Measurements from ENCODE around the gene GSK3B.

GSK3B gene

GRCh38 chr3:119794401-119794800 lies 299.8 kb downstream of the GSK3B start:
- 91 to 98% methylated on average over 2 of the region's 2 CpGs for WGBS, 2 experiments
- H3K4me3 ChIP-seq (ENCODE audit: insufficient read depth, low read depth, low read length), result no peak overlapping the region
- H3K4me1 ChIP-seq (ENCODE audit: control insufficient read depth, insufficient read depth, low read length), result peaks cover 14% of the 10 kb centered on the region
- H3K9me3 ChIP-seq (ENCODE audit: control insufficient read depth, low read length), result no peaks in the 10 kb centered on the region
- no peak overlapping the region for H3K27ac ChIP-seq (ENCODE audit: insufficient read depth, low read depth, low read length, poor library complexity, severe bottlenecking)
- H3K36me3 ChIP-seq (ENCODE audit: control insufficient read depth, insufficient read depth, low read length), result no peaks in the 10 kb centered on the region
- H3K27me3 ChIP-seq (ENCODE audit: control insufficient read depth, insufficient read depth, low read length, poor library complexity, severe bottlenecking), result no peaks in the 10 kb centered on the region

- WGBS, 2 experiments, result 96 to 97% methylated on average over 8 of the region's 8 CpGs
- no peak overlapping the region for H3K27ac ChIP-seq (ENCODE audit: insufficient read depth, low read depth, low read length, poor library complexity, severe bottlenecking)
- H3K4me3 ChIP-seq (ENCODE audit: insufficient read depth, low read depth, low read length), result no peak overlapping the region
- no peaks in the 10 kb centered on the region for H3K27me3 ChIP-seq (ENCODE audit: control insufficient read depth, insufficient read depth, low read length, poor library complexity, severe bottlenecking)
- peaks cover 14% of the 10 kb centered on the region for H3K4me1 ChIP-seq (ENCODE audit: control insufficient read depth, insufficient read depth, low read length)
- H3K9me3 ChIP-seq (ENCODE audit: control insufficient read depth, low read length), result no peaks in the 10 kb centered on the region
- no peaks in the 10 kb centered on the region for H3K36me3 ChIP-seq (ENCODE audit: control insufficient read depth, insufficient read depth, low read length)
These were observed 302.0 kb downstream of the GSK3B start for GRCh38 chr3:119792270-119792669.

GRCh38 chr3:119790369-119790768 lies 303.9 kb downstream of the GSK3B start:
- Histone ChIP-seq H3K9me3 (ENCODE audit: control insufficient read depth, low read length) (no peaks in the 10 kb centered on the region), H3K27ac (ENCODE audit: insufficient read depth, low read depth, low read length, poor library complexity, severe bottlenecking) (no peak overlapping the region), H3K4me3 (ENCODE audit: insufficient read depth, low read depth, low read length) (no peak overlapping the region), H3K27me3 (ENCODE audit: control insufficient read depth, insufficient read depth, low read length, poor library complexity, severe bottlenecking) (no peaks in the 10 kb centered on the region), H3K36me3 (ENCODE audit: control insufficient read depth, insufficient read depth, low read length) (no peaks in the 10 kb centered on the region), H3K4me1 (ENCODE audit: control insufficient read depth, insufficient read depth, low read length) (peaks cover 1% of the 10 kb centered on the region)
- WGBS, 2 experiments, result 98 to 100% methylated on average over 2 to 3 of the region's 3 CpGs

DNA sequence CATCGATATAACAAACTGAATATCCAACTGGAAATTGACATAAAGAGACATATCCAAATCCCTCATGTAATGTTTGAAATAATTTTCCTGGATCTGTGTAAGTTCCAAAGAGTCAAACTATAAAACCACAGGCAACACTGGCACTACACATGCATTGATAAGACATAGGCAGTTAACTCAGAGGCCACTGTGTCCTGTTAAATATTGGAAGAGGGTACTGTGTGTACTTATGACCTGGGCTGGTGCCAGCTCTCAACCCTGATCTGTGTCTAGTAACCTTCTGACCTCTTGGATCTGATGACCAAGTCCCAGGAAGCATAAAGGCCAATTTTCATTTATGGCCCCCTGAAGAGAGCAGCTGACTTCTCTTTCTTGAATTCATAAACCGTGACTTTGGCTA lies 307.8 kb downstream of the GSK3B start:
- H3K27me3 ChIP-seq (ENCODE audit: control insufficient read depth, insufficient read depth, low read length, poor library complexity, severe bottlenecking), result no peaks in the 10 kb centered on the region
- H3K27ac ChIP-seq (ENCODE audit: insufficient read depth, low read depth, low read length, poor library complexity, severe bottlenecking), result no peak overlapping the region
- H3K36me3 ChIP-seq (ENCODE audit: control insufficient read depth, insufficient read depth, low read length), result no peaks in the 10 kb centered on the region
- no peak overlapping the region for H3K4me3 ChIP-seq (ENCODE audit: insufficient read depth, low read depth, low read length)
- H3K4me1 ChIP-seq (ENCODE audit: control insufficient read depth, insufficient read depth, low read length), result no peaks in the 10 kb centered on the region
- WGBS, 2 experiments, result 89 to 100% methylated on average over 2 of the region's 2 CpGs
- H3K9me3 ChIP-seq (ENCODE audit: control insufficient read depth, low read length), result no peaks in the 10 kb centered on the region

GRCh38 chr3:119783883-119784282 lies 310.4 kb downstream of the GSK3B start:
- no peak overlapping the region for H3K27ac ChIP-seq (ENCODE audit: insufficient read depth, low read depth, low read length, poor library complexity, severe bottlenecking)
- H3K36me3 ChIP-seq (ENCODE audit: control insufficient read depth, insufficient read depth, low read length), result no peaks in the 10 kb centered on the region
- H3K27me3 ChIP-seq (ENCODE audit: control insufficient read depth, insufficient read depth, low read length, poor library complexity, severe bottlenecking), result no peaks in the 10 kb centered on the region
- no peaks in the 10 kb centered on the region for H3K4me1 ChIP-seq (ENCODE audit: control insufficient read depth, insufficient read depth, low read length)
- 79 to 81% methylated on average over 7 of the region's 7 CpGs for WGBS, 2 experiments
- no peak overlapping the region for H3K4me3 ChIP-seq (ENCODE audit: insufficient read depth, low read depth, low read length)
- H3K9me3 ChIP-seq (ENCODE audit: control insufficient read depth, low read length), result no peaks in the 10 kb centered on the region

DNA sequence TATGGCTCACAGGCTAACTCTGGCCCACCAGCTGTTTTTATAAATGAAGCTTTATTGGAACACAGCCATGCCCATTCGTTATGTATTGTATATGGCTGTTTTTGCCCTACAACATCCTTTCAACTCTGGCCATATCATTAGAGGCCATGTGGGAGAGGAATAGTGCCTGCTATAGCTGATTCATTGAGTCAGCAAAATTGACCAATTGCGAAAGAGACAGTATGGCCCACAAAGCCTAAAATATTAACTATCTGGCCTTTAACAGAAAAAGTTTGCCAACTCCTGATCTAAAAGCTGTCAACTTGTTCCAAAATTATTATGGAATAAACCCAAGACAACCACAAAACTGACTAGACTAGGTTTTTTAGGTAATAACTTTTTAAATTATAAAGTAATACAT lies 311.0 kb downstream of the GSK3B start:
- WGBS, 2 experiments, result 89 to 91% methylated on average over 2 of the region's 2 CpGs
- no peaks in the 10 kb centered on the region for H3K4me1 ChIP-seq (ENCODE audit: control insufficient read depth, insufficient read depth, low read length)
- H3K27me3 ChIP-seq (ENCODE audit: control insufficient read depth, insufficient read depth, low read length, poor library complexity, severe bottlenecking), result no peaks in the 10 kb centered on the region
- H3K36me3 ChIP-seq (ENCODE audit: control insufficient read depth, insufficient read depth, low read length), result no peaks in the 10 kb centered on the region
- no peaks in the 10 kb centered on the region for H3K9me3 ChIP-seq (ENCODE audit: control insufficient read depth, low read length)
- H3K27ac ChIP-seq (ENCODE audit: insufficient read depth, low read depth, low read length, poor library complexity, severe bottlenecking), result no peak overlapping the region
- no peak overlapping the region for H3K4me3 ChIP-seq (ENCODE audit: insufficient read depth, low read depth, low read length)

DNA sequence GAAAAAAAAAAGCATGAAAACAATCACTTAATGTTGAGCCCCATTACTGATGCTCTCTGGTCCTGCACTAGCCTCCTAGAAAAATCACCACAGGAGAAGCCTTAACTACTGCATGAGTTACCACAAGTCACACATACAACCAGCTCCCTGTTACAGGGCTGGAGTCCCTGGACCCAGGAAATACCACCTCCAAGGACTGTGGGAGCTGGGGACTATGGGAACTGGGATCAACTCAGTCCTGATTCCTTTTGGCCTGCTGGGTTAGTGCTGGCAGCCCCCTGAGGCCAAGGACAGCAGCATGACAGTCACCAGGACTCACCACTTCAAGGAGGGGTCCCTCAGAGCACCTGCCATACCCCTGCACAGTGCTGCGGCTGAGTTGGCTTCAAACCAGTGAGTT lies 311.8 kb downstream of the GSK3B start:
- Histone ChIP-seq H3K36me3 (ENCODE audit: control insufficient read depth, insufficient read depth, low read length) (no peaks in the 10 kb centered on the region), H3K4me3 (ENCODE audit: insufficient read depth, low read depth, low read length) (no peak overlapping the region), H3K27me3 (ENCODE audit: control insufficient read depth, insufficient read depth, low read length, poor library complexity, severe bottlenecking) (no peaks in the 10 kb centered on the region), H3K27ac (ENCODE audit: insufficient read depth, low read depth, low read length, poor library complexity, severe bottlenecking) (no peak overlapping the region), H3K9me3 (ENCODE audit: control insufficient read depth, low read length) (no peaks in the 10 kb centered on the region), H3K4me1 (ENCODE audit: control insufficient read depth, insufficient read depth, low read length) (no peaks in the 10 kb centered on the region)
- WGBS, 2 experiments, result 93 to 94% methylated on average over 1 of the region's 1 CpG

DNA sequence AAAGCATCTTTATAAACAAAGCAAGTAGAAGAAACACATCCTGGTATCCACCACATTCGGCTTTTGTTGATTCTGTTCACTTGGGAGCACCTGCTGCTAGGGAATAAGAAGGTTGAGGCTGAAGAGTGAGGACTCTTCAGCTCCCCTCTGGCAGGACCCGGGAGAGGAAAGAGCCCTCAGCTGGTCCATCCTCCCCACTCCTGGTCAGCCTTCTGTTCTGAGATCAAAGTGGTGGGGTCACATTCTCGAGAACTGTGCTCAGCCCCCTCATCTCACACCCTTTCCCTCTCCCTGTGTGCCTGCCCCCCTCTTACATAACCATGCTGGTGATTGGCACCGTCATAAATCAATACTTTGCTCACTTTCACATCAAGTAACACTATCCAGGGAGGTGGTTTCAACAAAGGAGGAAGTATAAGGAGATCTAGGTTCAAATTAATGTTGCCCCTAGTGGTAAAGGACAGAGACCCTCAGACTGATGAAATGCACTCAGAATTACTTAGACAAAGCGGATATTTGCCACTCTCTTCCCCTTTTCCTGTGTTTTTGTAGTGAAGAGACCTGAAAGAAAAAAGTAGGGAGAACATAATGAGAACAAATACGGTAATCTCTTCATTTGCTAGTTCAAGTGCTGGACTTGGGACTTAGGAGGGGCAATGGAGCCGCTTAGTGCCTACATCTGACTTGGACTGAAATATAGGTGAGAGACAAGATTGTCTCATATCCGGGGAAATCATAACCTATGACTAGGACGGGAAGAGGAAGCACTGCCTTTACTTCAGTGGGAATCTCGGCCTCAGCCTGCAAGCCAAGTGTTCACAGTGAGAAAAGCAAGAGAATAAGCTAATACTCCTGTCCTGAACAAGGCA lies 312.7 kb downstream of the GSK3B start, which contains the start of gene NR1I2:
Gene NR1I2, plus strand, starts transcription at position 772 of the 869 bp plus-strand sequence.
- 92 to 93% methylated on average over 10 of the region's 10 CpGs for WGBS, 2 experiments

DNA sequence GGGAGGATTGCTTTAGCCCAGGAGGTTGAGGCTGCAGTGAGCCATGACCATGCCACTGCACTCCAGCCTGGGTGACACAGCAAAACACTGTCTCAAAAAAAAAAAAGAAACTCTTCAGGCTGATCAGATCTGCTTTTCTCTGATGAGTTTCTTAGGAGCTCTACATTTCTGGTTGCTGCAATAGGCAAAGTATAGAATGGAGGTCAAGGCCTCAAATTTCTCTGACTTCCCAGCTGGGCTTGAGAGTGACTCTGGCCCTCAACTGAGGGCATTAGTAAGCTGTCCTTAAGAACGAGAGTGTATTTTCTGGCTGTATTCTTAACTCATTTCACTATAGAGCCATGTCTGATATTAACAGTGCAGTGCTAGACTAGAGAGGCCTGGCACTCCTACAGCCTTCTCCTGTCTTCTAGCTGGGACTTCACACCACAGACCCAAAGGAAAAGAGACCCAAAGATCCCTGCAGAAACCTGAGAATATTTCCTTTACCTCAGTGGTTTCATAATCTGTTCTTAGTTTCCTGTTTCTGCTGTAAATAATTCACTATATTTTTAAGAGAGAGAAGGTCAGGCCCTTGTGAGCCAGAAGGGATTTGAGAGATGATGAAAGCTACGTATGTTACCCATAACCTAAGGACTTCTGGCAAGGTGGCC lies 314.4 kb downstream of the GSK3B start:
- no peaks in the 10 kb centered on the region for H3K27me3 ChIP-seq (ENCODE audit: control insufficient read depth, insufficient read depth, low read length, poor library complexity, severe bottlenecking)
- no peaks in the 10 kb centered on the region for H3K4me1 ChIP-seq (ENCODE audit: control insufficient read depth, insufficient read depth, low read length)
- 93 to 97% methylated on average over 2 of the region's 2 CpGs for WGBS, 2 experiments
- no peaks in the 10 kb centered on the region for H3K9me3 ChIP-seq (ENCODE audit: control insufficient read depth, low read length)
- no peaks in the 10 kb centered on the region for H3K36me3 ChIP-seq (ENCODE audit: control insufficient read depth, insufficient read depth, low read length)
- H3K4me3 ChIP-seq (ENCODE audit: insufficient read depth, low read depth, low read length), result no peak overlapping the region
- no peak overlapping the region for H3K27ac ChIP-seq (ENCODE audit: insufficient read depth, low read depth, low read length, poor library complexity, severe bottlenecking)

More for the DNA sequence above, 312.7 kb downstream of the GSK3B start, which contains the start of gene NR1I2:
- Histone ChIP-seq H3K4me1 (ENCODE audit: control insufficient read depth, insufficient read depth, low read length) (no peaks in the 10 kb centered on the region), H3K27ac (ENCODE audit: insufficient read depth, low read depth, low read length, poor library complexity, severe bottlenecking) (no peak within 1 kb of the TSS), H3K36me3 (ENCODE audit: control insufficient read depth, insufficient read depth, low read length) (no peaks in the 10 kb centered on the region), H3K27me3 (ENCODE audit: control insufficient read depth, insufficient read depth, low read length, poor library complexity, severe bottlenecking) (no peaks in the 10 kb centered on the region), H3K4me3 (ENCODE audit: insufficient read depth, low read depth, low read length) (no peak within 1 kb of the TSS), H3K9me3 (ENCODE audit: control insufficient read depth, low read length) (no peaks in the 10 kb centered on the region)

- Histone ChIP-seq H3K27ac (ENCODE audit: insufficient read depth, low read depth, low read length, poor library complexity, severe bottlenecking) (no peak overlapping the region), H3K36me3 (ENCODE audit: control insufficient read depth, insufficient read depth, low read length) (no peaks in the 10 kb centered on the region), H3K4me3 (ENCODE audit: insufficient read depth, low read depth, low read length) (no peak overlapping the region), H3K9me3 (ENCODE audit: control insufficient read depth, low read length) (no peaks in the 10 kb centered on the region), H3K4me1 (ENCODE audit: control insufficient read depth, insufficient read depth, low read length) (no peaks in the 10 kb centered on the region), H3K27me3 (ENCODE audit: control insufficient read depth, insufficient read depth, low read length, poor library complexity, severe bottlenecking) (no peaks in the 10 kb centered on the region)
- WGBS, 2 experiments, result 95 to 100% methylated on average over 2 of the region's 2 CpGs
These were observed 315.4 kb downstream of the GSK3B start for GRCh38 chr3:119778811-119779210.
